Effector memory CD8-positive, alpha-beta T cell (primary cell): Measurements from ENCODE around the gene TMEM244.
"Not testable (repeated sequence)": the region's sequence is repeated elsewhere in the genome, so short reads cannot be mapped to it uniquely, and the experiment has no call there.

ENCODE experiments used
- ATAC-seq: fragments of 150-1000 bp; cut with Tn5 transposase; replicated peaks from 2 replicates; pipeline ENCODE4 v1.10.0; 2021; ENCODE audit warnings: mild to moderate bottlenecking, moderate library complexity
- DNase-seq, 3 experiments: peaks; one replicate each; pipeline ENCODE4 v3.0.0; 2021
- H3K27ac Mint-ChIP-seq, 2 donors: one replicate each; pipeline ENCODE4 v1.8.0; 2022; ENCODE audit warnings: mild to moderate bottlenecking in 2 of 2, mixed read lengths in 2 of 2, moderate library complexity in 2 of 2
- H3K27me3 Mint-ChIP-seq, 2 donors: one replicate each; pipeline ENCODE4 v1.8.0; 2022; ENCODE audit warnings: mixed read lengths in 2 of 2
- H3K36me3 Mint-ChIP-seq: one replicate; pipeline ENCODE4 v1.8.0; 2022; ENCODE audit warnings: mild to moderate bottlenecking, moderate library complexity, mixed read lengths; ENCODE audit not compliant: insufficient read depth
- H3K4me1 Mint-ChIP-seq, 2 donors: one replicate each; pipeline ENCODE4 v1.8.0; 2022; ENCODE audit warnings: low read depth in 2 of 2, mixed read lengths in 2 of 2
- H3K4me3 Mint-ChIP-seq, 2 donors: one replicate each; pipeline ENCODE4 v1.8.0; 2022; ENCODE audit warnings: mild to moderate bottlenecking in 2 of 2, mixed read lengths in 2 of 2, moderate library complexity in 2 of 2
- H3K9me3 Mint-ChIP-seq, 2 donors: one replicate each; pipeline ENCODE4 v1.8.0; 2022; ENCODE audit warnings: mixed read lengths in 2 of 2

TMEM244 gene

GRCh38 chr6:129859524-129859923, 1.6 kb downstream of the TMEM244 start:
- H3K36me3 Mint-ChIP-seq = no peaks in the 10 kb centered on the region
- DNase-seq = no peak
- H3K4me1 Mint-ChIP-seq = peaks cover 7 to 25% of the 10 kb centered on the region in 2 donors
- peak overlapping the region in 1 of 2 donors; percentile 98 for H3K27ac Mint-ChIP-seq
- peak overlapping the region in 1 of 2 donors; percentile 85 for H3K4me3 Mint-ChIP-seq
- no peak for ATAC-seq
- H3K27me3 Mint-ChIP-seq = no peaks in the 10 kb centered on the region
- no peaks in the 10 kb centered on the region for H3K9me3 Mint-ChIP-seq

- peaks cover 5 to 35% of the 10 kb centered on the region in 2 donors for H3K4me1 Mint-ChIP-seq
- DNase-seq (no peak), ATAC-seq (no peak)
- H3K9me3 Mint-ChIP-seq = no peaks in the 10 kb centered on the region
- peaks cover 0 to under 1% of the 10 kb centered on the region in 2 donors for H3K27me3 Mint-ChIP-seq
- H3K36me3 Mint-ChIP-seq = no peaks in the 10 kb centered on the region
- no peak overlapping the region for H3K27ac Mint-ChIP-seq
- no peak overlapping the region for H3K4me3 Mint-ChIP-seq
These were observed 3.3 kb downstream of the TMEM244 start for GRCh38 chr6:129857838-129858237.

- DNase-seq = no peak
- Mint-ChIP-seq H3K4me3 (no peak overlapping the region), H3K9me3 (no peaks in the 10 kb centered on the region), H3K27ac (no peak overlapping the region), H3K4me1 (peaks cover 5 to 17% of the 10 kb centered on the region in 2 donors), H3K36me3 (no peaks in the 10 kb centered on the region), H3K27me3 (peaks cover 0 to 6% of the 10 kb centered on the region in 2 donors)
- no peak for ATAC-seq
These were observed 7.0 kb downstream of the TMEM244 start for GRCh38 chr6:129853996-129854711.

- H3K4me3 Mint-ChIP-seq = no peak overlapping the region
- ATAC-seq = peak; percentile 14
These were observed 8.8 kb downstream of the TMEM244 start for GRCh38 chr6:129852257-129852858.

GRCh38 chr6:129849456-129849855, 11.7 kb downstream of the TMEM244 start:
- ATAC-seq = no peak
- Mint-ChIP-seq H3K27me3 (peaks cover 0 to 18% of the 10 kb centered on the region in 2 donors), H3K36me3 (no peaks in the 10 kb centered on the region), H3K4me3 (no peak overlapping the region), H3K27ac (no peak overlapping the region), H3K4me1 (peaks cover 5 to 17% of the 10 kb centered on the region in 2 donors), H3K9me3 (no peaks in the 10 kb centered on the region)
- no peak for DNase-seq

More at GRCh38 chr6:129852257-129852858, 8.8 kb downstream of the TMEM244 start:
- Mint-ChIP-seq H3K36me3 (no peaks in the 10 kb centered on the region), H3K9me3 (no peaks in the 10 kb centered on the region), H3K27me3 (peaks cover 0 to 18% of the 10 kb centered on the region in 2 donors), H3K27ac (no peak overlapping the region), H3K4me1 (peaks cover 5 to 17% of the 10 kb centered on the region in 2 donors)
- no peak for DNase-seq

- no peaks in the 10 kb centered on the region for H3K9me3 Mint-ChIP-seq
- ATAC-seq (no peak), DNase-seq (no peak)
- H3K4me1 Mint-ChIP-seq = no peaks in the 10 kb centered on the region
- no peak overlapping the region for H3K4me3 Mint-ChIP-seq
- H3K36me3 Mint-ChIP-seq = no peaks in the 10 kb centered on the region
- H3K27me3 Mint-ChIP-seq = peaks cover 0 to 17% of the 10 kb centered on the region in 2 donors
- no peak overlapping the region for H3K27ac Mint-ChIP-seq
These were observed 14.4 kb downstream of the TMEM244 start for GRCh38 chr6:129846761-129847160.

- no peaks in the 10 kb centered on the region for H3K9me3 Mint-ChIP-seq
- no peaks in the 10 kb centered on the region for H3K36me3 Mint-ChIP-seq
- H3K27ac Mint-ChIP-seq = no peak overlapping the region
- H3K27me3 Mint-ChIP-seq = peaks cover 0 to 18% of the 10 kb centered on the region in 2 donors
- H3K4me3 Mint-ChIP-seq = no peak overlapping the region
- no peaks in the 10 kb centered on the region for H3K4me1 Mint-ChIP-seq
- DNase-seq (no peak), ATAC-seq (no peak)
These were observed 15.4 kb downstream of the TMEM244 start for GRCh38 chr6:129845696-129846095.

- no peaks in the 10 kb centered on the region for H3K36me3 Mint-ChIP-seq
These were observed 16.8 kb downstream of the TMEM244 start for GRCh38 chr6:129844118-129844891.

GRCh38 chr6:129843573-129843972, 17.5 kb downstream of the TMEM244 start:
- H3K27ac Mint-ChIP-seq = no peak overlapping the region

More at GRCh38 chr6:129844118-129844891, 16.8 kb downstream of the TMEM244 start:
- Mint-ChIP-seq H3K9me3 (peaks cover 0 to 2% of the 10 kb centered on the region in 2 donors), H3K27ac (no peak overlapping the region), H3K4me3 (no peak overlapping the region), H3K27me3 (peaks cover 0 to 18% of the 10 kb centered on the region in 2 donors), H3K4me1 (no peaks in the 10 kb centered on the region)
- ATAC-seq (no peak), DNase-seq (no peak)

GRCh38 chr6:129842881-129843409, 18.2 kb downstream of the TMEM244 start:
- no peaks in the 10 kb centered on the region for H3K36me3 Mint-ChIP-seq
- ATAC-seq (no peak), DNase-seq (no peak)
- no peaks in the 10 kb centered on the region for H3K4me1 Mint-ChIP-seq
- H3K4me3 Mint-ChIP-seq = no peak overlapping the region
- no peak overlapping the region for H3K27ac Mint-ChIP-seq
- H3K27me3 Mint-ChIP-seq = peaks cover 0 to 12% of the 10 kb centered on the region in 2 donors
- peaks cover 0 to 2% of the 10 kb centered on the region in 2 donors for H3K9me3 Mint-ChIP-seq

More at GRCh38 chr6:129843573-129843972, 17.5 kb downstream of the TMEM244 start:
- peaks cover 0 to 2% of the 10 kb centered on the region in 2 donors for H3K9me3 Mint-ChIP-seq
- no peaks in the 10 kb centered on the region for H3K4me1 Mint-ChIP-seq
- H3K4me3 Mint-ChIP-seq = no peak overlapping the region
- H3K27me3 Mint-ChIP-seq = peaks cover 0 to 18% of the 10 kb centered on the region in 2 donors
- no peak for DNase-seq
- no peaks in the 10 kb centered on the region for H3K36me3 Mint-ChIP-seq
- no peak for ATAC-seq

GRCh38 chr6:129842137-129842536, 19.0 kb downstream of the TMEM244 start:
- H3K4me3 Mint-ChIP-seq = no peak overlapping the region
- H3K4me1 Mint-ChIP-seq = no peaks in the 10 kb centered on the region
- ATAC-seq (no peak), DNase-seq (no peak)
- no peak overlapping the region for H3K27ac Mint-ChIP-seq
- no peaks in the 10 kb centered on the region for H3K36me3 Mint-ChIP-seq
- H3K9me3 Mint-ChIP-seq = peaks cover 0 to 2% of the 10 kb centered on the region in 2 donors
- H3K27me3 Mint-ChIP-seq = peaks cover 0 to 7% of the 10 kb centered on the region in 2 donors

- not testable (repeated sequence) for H3K9me3 Mint-ChIP-seq, H3K4me3 Mint-ChIP-seq, DNase-seq, H3K4me1 Mint-ChIP-seq, H3K36me3 Mint-ChIP-seq, H3K27me3 Mint-ChIP-seq, ATAC-seq, H3K27ac Mint-ChIP-seq
These were observed 21.6 kb downstream of the TMEM244 start for GRCh38 chr6:129839562-129839961.

- ATAC-seq (no peak), DNase-seq (no peak)
- H3K27ac Mint-ChIP-seq = no peak overlapping the region
- H3K36me3 Mint-ChIP-seq = no peaks in the 10 kb centered on the region
- peaks cover 0 to 2% of the 10 kb centered on the region in 2 donors for H3K9me3 Mint-ChIP-seq
- H3K27me3 Mint-ChIP-seq = no peaks in the 10 kb centered on the region
- H3K4me1 Mint-ChIP-seq = no peaks in the 10 kb centered on the region
- no peak overlapping the region for H3K4me3 Mint-ChIP-seq
These were observed 25.4 kb downstream of the TMEM244 start for GRCh38 chr6:129835691-129836090.
